ENCODE data around the gene RABL3. TPM values are rescaled to one million over a fixed set of nuclear protein-coding genes. Genes with fewer than 3 reads are reported as not detected.

RABL3 gene
- total RNA-seq, 1 donor from 2014 or later: 16.6 TPM

GRCh38 chr3:120637851-120638559 is 104.3 kb downstream of the RABL3 start:
- H3K27me3 ChIP-seq (ENCODE audit: control insufficient read depth, insufficient read depth, low read length): no peaks in the 10 kb centered on the region
- no peak overlapping the region for H3K4me3 ChIP-seq (ENCODE audit: low read depth, low read length)
- H3K36me3 ChIP-seq (ENCODE audit: control insufficient read depth, insufficient read depth, low read length): no peaks in the 10 kb centered on the region
- no peak for TF ChIP-seq CTCF (IDR thresholded peaks at IDR 0.05; ENCODE audit: insufficient read depth, low read length, poor library complexity, severe bottlenecking)
- no peak for DNase-seq (ENCODE audit: low read depth)

GRCh38 chr3:120636795-120637401 is 105.4 kb downstream of the RABL3 start:
- no peaks in the 10 kb centered on the region for H3K27me3 ChIP-seq (ENCODE audit: control insufficient read depth, insufficient read depth, low read length)
- no peak overlapping the region for H3K4me3 ChIP-seq (ENCODE audit: low read depth, low read length)
- no peak for TF ChIP-seq CTCF (IDR thresholded peaks at IDR 0.05; ENCODE audit: insufficient read depth, low read length, poor library complexity, severe bottlenecking)
- no peak for DNase-seq (ENCODE audit: low read depth)
- no peaks in the 10 kb centered on the region for H3K36me3 ChIP-seq (ENCODE audit: control insufficient read depth, insufficient read depth, low read length)

Other genes with a start within 250 kb of the RABL3 start
- 52.1 and 117 TPM in 2 replicates for gene NDUFB4, start 146.2 kb downstream of the RABL3 start, total RNA-seq
- 0.88 and 1.2 TPM in 2 replicates for gene HGD, start 60.3 kb downstream of the RABL3 start, total RNA-seq
- 19.2 and 20.0 TPM in 2 replicates for gene GTF2E1, start 228 bp upstream of the RABL3 start, total RNA-seq
- gene STXBP5L, start 165.7 kb upstream of the RABL3 start, total RNA-seq: 0.13 TPM in 1 of 2 replicates, not detected in the other

Measured in kidney epithelial cell (primary cell).